Fibroblast of the aortic adventitia (primary cell): ENCODE results near the gene EPRS1. TPM values are rescaled to one million over a fixed set of nuclear protein-coding genes. Genes with fewer than 3 reads are reported as not detected.
A peak's percentile ranks its signal among the peaks of the same experiment; 100 is the strongest.

ENCODE experiments used
- DNase-seq: peaks from one replicate; pipeline ENCODE4 v3.0.0-alpha.2; 2010; ENCODE audit warnings: low read depth
- H3K4me3 ChIP-seq: 2 replicates; pipeline ENCODE4 v1.5.1; 2011; ENCODE audit warnings: low read depth, mild to moderate bottlenecking, control low read depth, low read length, moderate library complexity
- CTCF ChIP-seq: IDR thresholded peaks from 2 replicates; pipeline ENCODE4 v1.5.1; 2011; ENCODE audit warnings: mild to moderate bottlenecking, low read length, control low read depth, inconsistent platforms; ENCODE audit not compliant: insufficient read depth
- total RNA-seq: library from RNA; depleted of rRNA; stranded (reverse); fragments of >200 nt; gene quantifications from 2 replicates; pipeline ENCODE4 v1.2.3, GENCODE V29; 2012; ENCODE audit warnings: low replicate concordance

Gene EPRS1
- total RNA-seq, 1 donor: 269 TPM

GRCh38 chr1:220032911-220033310 is 13.4 kb downstream of the EPRS1 start:
- DNase-seq: no peak
- TF ChIP-seq CTCF: no peak
- no peak overlapping the region for H3K4me3 ChIP-seq

GRCh38 chr1:220031287-220031686 is 15.0 kb downstream of the EPRS1 start:
- no peak for DNase-seq
- H3K4me3 ChIP-seq: no peak overlapping the region
- no peak for TF ChIP-seq CTCF

DNA sequence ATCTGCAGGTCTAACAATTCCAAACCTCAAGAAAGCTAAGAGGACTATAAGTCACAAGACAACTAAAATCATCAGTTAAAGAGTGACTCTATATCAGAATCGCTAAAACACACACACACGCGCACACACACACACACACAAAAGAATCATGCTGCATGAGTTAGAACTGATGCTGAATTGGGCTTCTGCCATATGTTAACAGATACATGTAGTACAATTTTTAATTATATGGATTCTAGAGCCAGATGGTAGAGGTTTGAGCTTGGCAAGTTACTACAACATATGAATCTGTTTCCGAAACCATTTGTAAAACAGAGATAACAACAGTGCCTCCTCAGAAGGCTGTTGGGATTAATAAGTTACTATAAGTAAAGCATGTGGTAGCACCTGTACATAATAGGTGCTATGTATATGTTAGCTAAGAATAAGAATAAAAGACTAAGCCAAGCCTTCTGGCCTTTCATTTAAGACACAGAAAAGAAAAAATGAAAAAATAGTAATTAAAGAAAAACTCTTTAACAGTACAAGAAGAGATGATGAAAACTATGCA is 17.9 kb downstream of the EPRS1 start:
- no peak for TF ChIP-seq CTCF
- no peak overlapping the region for H3K4me3 ChIP-seq
- DNase-seq: no peak

DNA sequence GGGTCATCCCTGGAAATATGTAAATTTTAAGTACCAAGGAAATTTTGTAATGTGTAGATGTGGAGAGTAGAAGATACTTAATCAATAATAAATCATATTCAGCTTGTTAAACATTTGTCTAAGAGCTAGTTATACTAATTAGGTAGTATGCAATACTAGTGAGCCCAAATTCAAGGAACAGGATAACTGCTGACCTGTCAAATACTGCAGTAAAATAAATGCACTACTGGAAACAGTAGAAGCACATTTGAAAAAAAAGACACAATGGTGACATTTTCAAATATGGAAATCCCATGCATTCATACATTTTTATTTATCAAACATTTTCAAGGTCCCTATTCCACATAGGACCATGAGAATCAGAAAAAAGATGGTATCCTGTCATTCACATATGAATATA is 27.2 kb downstream of the EPRS1 start:
- no peak for TF ChIP-seq CTCF

DNA sequence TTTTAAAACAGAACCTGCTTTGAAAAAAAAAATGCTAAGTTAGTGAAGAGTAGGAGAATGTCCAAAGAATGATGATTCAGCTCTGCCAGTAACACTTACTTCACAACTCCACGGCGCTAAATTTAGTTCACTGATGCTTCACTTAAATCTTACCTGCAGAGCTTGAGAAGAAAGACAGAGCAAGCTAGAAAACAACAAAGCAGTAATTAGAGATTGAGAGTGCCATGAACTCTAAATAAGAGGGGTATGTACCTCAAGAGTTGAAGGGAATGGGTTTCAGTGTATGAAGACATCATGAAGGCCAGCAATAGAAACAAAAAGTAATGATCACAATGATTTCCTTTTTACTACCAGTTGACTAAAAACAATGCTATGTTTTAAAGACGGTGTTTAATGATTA is 32.8 kb downstream of the EPRS1 start:
- no peak overlapping the region for H3K4me3 ChIP-seq
- no peak for TF ChIP-seq CTCF
- DNase-seq: peak; percentile 60

More for the DNA sequence above, 27.2 kb downstream of the EPRS1 start:
- no peak for DNase-seq
- H3K4me3 ChIP-seq: no peak overlapping the region

GRCh38 chr1:220012259-220012658 is 34.0 kb downstream of the EPRS1 start:
- peak; percentile 38 for DNase-seq
- H3K4me3 ChIP-seq: no peak overlapping the region
- TF ChIP-seq CTCF: peak; percentile 23

- no peak overlapping the region for H3K4me3 ChIP-seq
- no peak for TF ChIP-seq CTCF
- DNase-seq: no peak
Measured at GRCh38 chr1:220011620-220012019, 34.7 kb downstream of the EPRS1 start.
